ENCODE data around the gene PIP5K1C. TPM values are rescaled to one million over a fixed set of nuclear protein-coding genes. Genes with fewer than 3 reads are reported as not detected.
A peak's percentile ranks its signal among the peaks of the same experiment; 100 is the strongest.

PIP5K1C gene
- total RNA-seq, 3 donors from 2014 or later = 14.6 to 15.7 (median 15.7) TPM

- peaks cover 3 to 24% of the 10 kb centered on the region in 2 donors for H3K27me3 ChIP-seq
- intact Hi-C loops (cut with DNase I; ENCODE audit: low total_unique reads) = no loop called here
- H3K9me3 ChIP-seq = no peaks in the 10 kb centered on the region
- no peaks in the 10 kb centered on the region for H3K36me3 ChIP-seq
- no peaks in the 10 kb centered on the region for H3K4me1 ChIP-seq
- DNase-seq (ENCODE audit: low spot score in 2 of 2) = peak; percentile 91 to 98
- H3K27ac ChIP-seq = peak overlapping the region in 1 of 2 donors; percentile 10
- peak overlapping the region in 2 of 3 donors; percentile 57 to 66 for H3K4me3 ChIP-seq
- TF ChIP-seq POLR2AphosphoS5 (IDR thresholded peaks at IDR 0.05) (peak in 1 of 3 donors; percentile 52), CTCF (IDR thresholded peaks at IDR 0.05) (no peak)
Observed at GRCh38 chr19:3721131-3721886, 21.0 kb upstream of the PIP5K1C start.

- DNase-seq (ENCODE audit: low spot score in 2 of 2) = no peak
- TF ChIP-seq CTCF (IDR thresholded peaks at IDR 0.05) = no peak
- TF ChIP-seq POLR2A (IDR thresholded peaks at IDR 0.05) = no peak
- no peak for TF ChIP-seq POLR2AphosphoS5 (IDR thresholded peaks at IDR 0.05)
- intact Hi-C loops (cut with DNase I; ENCODE audit: low total_unique reads) = no loop called here
- H3K27ac ChIP-seq = peak overlapping the region in 1 of 2 donors; percentile 21
- no peaks in the 10 kb centered on the region for H3K4me1 ChIP-seq
- H3K36me3 ChIP-seq = no peaks in the 10 kb centered on the region
- H3K4me3 ChIP-seq = no peak overlapping the region
- no peaks in the 10 kb centered on the region for H3K9me3 ChIP-seq
- peaks cover 3 to 24% of the 10 kb centered on the region in 2 donors for H3K27me3 ChIP-seq
Observed at GRCh38 chr19:3720349-3720917, 20.2 kb upstream of the PIP5K1C start.

- intact Hi-C loops (cut with DNase I; ENCODE audit: low total_unique reads) = no loop called here
- TF ChIP-seq POLR2A (IDR thresholded peaks at IDR 0.05) = no peak
- TF ChIP-seq CTCF (IDR thresholded peaks at IDR 0.05) = no peak
- no peak for TF ChIP-seq POLR2AphosphoS5 (IDR thresholded peaks at IDR 0.05)
- H3K9me3 ChIP-seq = no peaks in the 10 kb centered on the region
- peaks cover 3 to 24% of the 10 kb centered on the region in 2 donors for H3K27me3 ChIP-seq
- no peak for DNase-seq (ENCODE audit: low spot score in 2 of 2)
- H3K4me1 ChIP-seq = no peaks in the 10 kb centered on the region
- no peak overlapping the region for H3K4me3 ChIP-seq
- no peak overlapping the region for H3K27ac ChIP-seq
- no peaks in the 10 kb centered on the region for H3K36me3 ChIP-seq
Observed at GRCh38 chr19:3719868-3720267, 19.6 kb upstream of the PIP5K1C start.

- TF ChIP-seq CTCF (IDR thresholded peaks at IDR 0.05) = no peak
- TF ChIP-seq POLR2A (IDR thresholded peaks at IDR 0.05) = no peak
- no peak for TF ChIP-seq POLR2AphosphoS5 (IDR thresholded peaks at IDR 0.05)
- intact Hi-C loops (cut with DNase I; ENCODE audit: low total_unique reads) = no loop called here
- no peak for DNase-seq (ENCODE audit: low spot score in 2 of 2)
- H3K9me3 ChIP-seq = no peaks in the 10 kb centered on the region
- H3K4me1 ChIP-seq = peaks cover 0 to 8% of the 10 kb centered on the region in 2 donors
- no peaks in the 10 kb centered on the region for H3K36me3 ChIP-seq
- H3K27ac ChIP-seq = no peak overlapping the region
- no peak overlapping the region for H3K4me3 ChIP-seq
- peaks cover 0 to 12% of the 10 kb centered on the region in 2 donors for H3K27me3 ChIP-seq
Observed at GRCh38 chr19:3716147-3716668, 15.9 kb upstream of the PIP5K1C start.

All from breast epithelium (tissue), 4 donors.